Raji (cell line): Measurements from ENCODE around the gene SCUBE1.

Source experiments
- POLR2A ChIP-seq: IDR thresholded peaks from 2 replicates; pipeline ENCODE4 v1.6.1; 2011; ENCODE audit warnings: low read depth, low read length, control low read depth; ENCODE audit not compliant: insufficient read depth

Gene SCUBE1

GRCh38 chr22:43220625-43221380 lies 122.4 kb downstream of the SCUBE1 start:
- no peak for TF ChIP-seq POLR2A

- TF ChIP-seq POLR2A, result no peak
Observed at GRCh38 chr22:43218786-43219185, 124.4 kb downstream of the SCUBE1 start.

GRCh38 chr22:43217285-43218030 lies 125.7 kb downstream of the SCUBE1 start:
- no peak for TF ChIP-seq POLR2A

GRCh38 chr22:43216738-43217137 lies 126.4 kb downstream of the SCUBE1 start:
- no peak for TF ChIP-seq POLR2A

- TF ChIP-seq POLR2A, result no peak
Observed at GRCh38 chr22:43213962-43214361, 129.2 kb downstream of the SCUBE1 start.

- TF ChIP-seq POLR2A, result no peak
Observed at GRCh38 chr22:43213051-43213450, 130.1 kb downstream of the SCUBE1 start.

- TF ChIP-seq POLR2A, result no peak
Observed at GRCh38 chr22:43212434-43212952, 130.7 kb downstream of the SCUBE1 start.

- no peak for TF ChIP-seq POLR2A
Observed at GRCh38 chr22:43211941-43212433, 131.2 kb downstream of the SCUBE1 start.

- TF ChIP-seq POLR2A, result no peak
Observed at GRCh38 chr22:43210631-43211515, 132.3 kb downstream of the SCUBE1 start.

GRCh38 chr22:43209971-43210370 lies 133.2 kb downstream of the SCUBE1 start:
- TF ChIP-seq POLR2A, result no peak

GRCh38 chr22:43209523-43209890 lies 133.7 kb downstream of the SCUBE1 start:
- no peak for TF ChIP-seq POLR2A

GRCh38 chr22:43208703-43209522 lies 134.3 kb downstream of the SCUBE1 start:
- no peak for TF ChIP-seq POLR2A

GRCh38 chr22:43207849-43208702 lies 135.1 kb downstream of the SCUBE1 start:
- no peak for TF ChIP-seq POLR2A
